ENCODE data around the gene MBNL2.

The MBNL2 gene

GRCh38 chr13:97278435-97279411, 56.6 kb downstream of the MBNL2 start:
- Histone ChIP-seq H3K27me3 (ENCODE audit: insufficient read depth, low read depth, severe bottlenecking) (no peaks in the 10 kb centered on the region), H3K9me3 (ENCODE audit: severe bottlenecking) (no peaks in the 10 kb centered on the region), H3K36me3 (peaks cover 6% of the 10 kb centered on the region), H3K4me3 (ENCODE audit: low read depth, low read length) (no peak overlapping the region), H3K27ac (no peak overlapping the region)
- DNase-seq = no peak
- TF ChIP-seq CTCF (IDR thresholded peaks at IDR 0.05; ENCODE audit: low read depth, low read length) = no peak

- DNase-seq = no peak
- no peak for TF ChIP-seq CTCF (IDR thresholded peaks at IDR 0.05; ENCODE audit: low read depth, low read length)
- H3K27ac ChIP-seq = no peak overlapping the region
- no peaks in the 10 kb centered on the region for H3K9me3 ChIP-seq (ENCODE audit: severe bottlenecking)
- H3K4me3 ChIP-seq (ENCODE audit: low read depth, low read length) = no peak overlapping the region
- H3K27me3 ChIP-seq (ENCODE audit: insufficient read depth, low read depth, severe bottlenecking) = no peaks in the 10 kb centered on the region
- peaks cover 6% of the 10 kb centered on the region for H3K36me3 ChIP-seq
These were observed 57.8 kb downstream of the MBNL2 start for GRCh38 chr13:97279913-97280312.

- no peak overlapping the region for H3K27ac ChIP-seq
- H3K27me3 ChIP-seq (ENCODE audit: insufficient read depth, low read depth, severe bottlenecking) = no peaks in the 10 kb centered on the region
- DNase-seq = no peak
- no peak for TF ChIP-seq CTCF (IDR thresholded peaks at IDR 0.05; ENCODE audit: low read depth, low read length)
- H3K9me3 ChIP-seq (ENCODE audit: severe bottlenecking) = no peaks in the 10 kb centered on the region
- H3K4me3 ChIP-seq (ENCODE audit: low read depth, low read length) = no peak overlapping the region
- H3K36me3 ChIP-seq = peaks cover 6% of the 10 kb centered on the region
These were observed 58.3 kb downstream of the MBNL2 start for GRCh38 chr13:97280478-97280877.

- no peaks in the 10 kb centered on the region for H3K27me3 ChIP-seq (ENCODE audit: insufficient read depth, low read depth, severe bottlenecking)
- no peak for TF ChIP-seq CTCF (IDR thresholded peaks at IDR 0.05; ENCODE audit: low read depth, low read length)
- DNase-seq = no peak
- no peak overlapping the region for H3K27ac ChIP-seq
- H3K4me3 ChIP-seq (ENCODE audit: low read depth, low read length) = no peak overlapping the region
- H3K36me3 ChIP-seq = peaks cover 3% of the 10 kb centered on the region
- H3K9me3 ChIP-seq (ENCODE audit: severe bottlenecking) = no peaks in the 10 kb centered on the region
These were observed 58.9 kb downstream of the MBNL2 start for GRCh38 chr13:97281028-97281427.

GRCh38 chr13:97282705-97283104, 60.6 kb downstream of the MBNL2 start:
- no peaks in the 10 kb centered on the region for H3K9me3 ChIP-seq (ENCODE audit: severe bottlenecking)
- H3K36me3 ChIP-seq = no peaks in the 10 kb centered on the region
- no peak overlapping the region for H3K27ac ChIP-seq
- H3K27me3 ChIP-seq (ENCODE audit: insufficient read depth, low read depth, severe bottlenecking) = no peaks in the 10 kb centered on the region
- DNase-seq = no peak
- no peak for TF ChIP-seq CTCF (IDR thresholded peaks at IDR 0.05; ENCODE audit: low read depth, low read length)
- no peak overlapping the region for H3K4me3 ChIP-seq (ENCODE audit: low read depth, low read length)

Measured in WERI-Rb-1 (cell line).